Caco-2 (cell line): ENCODE data around the gene CADPS2. TPM values are rescaled to one million over a fixed set of nuclear protein-coding genes. Genes with fewer than 3 reads are reported as not detected.

Experiments used
- BruUV-seq: library from RNA; stranded (reverse); fragments of 400-500 nt; replicated peaks from 2 replicates; lab custom pipeline; 2021; lab: Mats Ljungman, UMichigan
- CTCF ChIA-PET: fragments of 300-600 bp; sonication (Branson Sonifier 250); formaldehyde crosslinking; loops from one replicate; lab custom pipeline; 2022; ENCODE audit warnings: antibody characterized with exemption; lab: Charles Lee
- POLR2A ChIA-PET: fragments of 300-600 bp; sonication (Branson Sonifier 250); formaldehyde crosslinking; loops from one replicate; lab custom pipeline; 2022; ENCODE audit warnings: antibody characterized with exemption; lab: Charles Lee
- DNase-seq, 2 experiments: peaks; one replicate each; pipeline versions ENCODE4 v3.0.0 to v3.0.0-alpha.2; 2020 to 2022
- H3K27me3 ChIP-seq: replicated peaks from 2 replicates; pipeline ENCODE4 v1.6.0; 2011; ENCODE audit warnings: low read length; ENCODE audit not compliant: control insufficient read depth, insufficient read depth
- H3K36me3 ChIP-seq: 2 replicates; pipeline ENCODE4 v1.5.1; 2011; ENCODE audit warnings: low read length; ENCODE audit not compliant: control insufficient read depth, insufficient read depth
- H3K4me1 ChIP-seq: fragments of 250-450 bp; sonication (Bioruptor Pico); 2 replicates; pipeline ENCODE4 v1.5.1; 2020; ENCODE audit warnings: mild to moderate bottlenecking
- H3K4me3 ChIP-seq: 2 replicates; pipeline ENCODE4 v1.5.1; 2011; ENCODE audit warnings: low read depth, mild to moderate bottlenecking, control low read depth, low read length
- H3K9me3 ChIP-seq: fragments of 250-450 bp; sonication (Bioruptor Pico); 2 replicates; pipeline ENCODE4 v1.5.1; 2020; ENCODE audit warnings: mild to moderate bottlenecking, moderate library complexity
- H3K27ac Mint-ChIP-seq: one replicate; pipeline ENCODE4 v1.8.0; 2022; ENCODE audit warnings: mixed read lengths; ENCODE audit not compliant: unreplicated experiment
- H3K27me3 Mint-ChIP-seq: one replicate; pipeline ENCODE4 v1.8.0; 2022; ENCODE audit warnings: mixed read lengths; ENCODE audit not compliant: insufficient read depth, unreplicated experiment
- H3K36me3 Mint-ChIP-seq: one replicate; pipeline ENCODE4 v1.8.0; 2022; ENCODE audit warnings: mild to moderate bottlenecking, mixed read lengths; ENCODE audit not compliant: insufficient read depth, unreplicated experiment
- H3K4me1 Mint-ChIP-seq: one replicate; pipeline ENCODE4 v1.8.0; 2022; ENCODE audit warnings: low read depth, mixed read lengths; ENCODE audit not compliant: unreplicated experiment
- H3K4me3 Mint-ChIP-seq: one replicate; pipeline ENCODE4 v1.8.0; 2022; ENCODE audit warnings: mild to moderate bottlenecking, moderate library complexity, mixed read lengths; ENCODE audit not compliant: unreplicated experiment
- H3K9me3 Mint-ChIP-seq: one replicate; pipeline ENCODE4 v1.8.0; 2022; ENCODE audit warnings: mixed read lengths; ENCODE audit not compliant: unreplicated experiment
- CTCF ChIP-seq, 2 experiments: fragments of 200-600 bp in 1 of 2; IDR thresholded peaks; 1 replicate in 1 of 2; 2 replicates in 1 of 2; pipeline versions ENCODE4 v1.5.1 to v1.8.0; 2011 to 2022; ENCODE audit warnings: antibody characterized with exemption in 1 of 2, control low read depth in 1 of 2, inconsistent platforms in 1 of 2, low read depth in 1 of 2, low read length in 1 of 2, mild to moderate bottlenecking in 1 of 2, moderate library complexity in 1 of 2; ENCODE audit not compliant: insufficient read depth in 1 of 2, severe bottlenecking in 1 of 2, unreplicated experiment in 1 of 2
- intact Hi-C: fragments of 100-400 bp; cut with micrococcal nuclease; formaldehyde crosslinking; loops from one replicate; pipeline ENCODE4 v1.10.0; 2022; ENCODE audit not compliant: unreplicated experiment
- total RNA-seq: library from RNA; stranded (reverse); gene quantifications from 2 replicates; pipeline ENCODE4 v1.2.3, GENCODE V29; 2022

CADPS2 gene
- total RNA-seq, 1 experiment from 2014 or later: 2.7 TPM

DNA sequence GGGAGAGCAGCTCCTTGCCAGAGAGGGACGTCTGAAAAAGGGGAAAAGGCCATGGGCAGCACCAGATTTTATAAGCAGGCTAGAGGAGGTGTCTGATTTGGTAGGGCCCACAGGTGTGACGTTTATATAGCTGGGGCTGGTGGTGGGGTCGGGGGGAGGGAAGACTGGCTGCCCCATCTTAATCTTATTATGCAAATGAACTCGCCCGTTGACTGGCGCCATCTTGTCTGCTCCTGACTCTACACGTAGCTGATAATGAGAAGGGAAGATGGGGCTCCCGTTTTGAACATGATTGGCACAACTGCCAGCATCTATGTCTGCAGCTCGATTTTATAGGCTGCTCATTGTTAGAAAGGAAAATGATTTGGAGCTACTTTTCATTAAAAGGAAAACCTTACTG lies 28.6 kb upstream of the CADPS2 start:
- CTCF ChIA-PET: no interaction called here

GRCh38 chr7:122913608-122914007 lies 27.3 kb upstream of the CADPS2 start:
- Mint-ChIP-seq H3K4me1 (no peaks in the 10 kb centered on the region), H3K4me3 (peak overlapping the region; percentile 3), H3K27me3 (peaks cover 3% of the 10 kb centered on the region), H3K36me3 (no peaks in the 10 kb centered on the region), H3K9me3 (no peaks in the 10 kb centered on the region), H3K27ac (no peak overlapping the region)
- no TSS peak for BruUV-seq
- POLR2A ChIA-PET: no interaction called here
- H3K36me3 ChIP-seq: no peaks in the 10 kb centered on the region
- CTCF ChIA-PET: no interaction called here
- no peak for TF ChIP-seq CTCF (IDR thresholded peaks at IDR 0.05; ENCODE audit: insufficient read depth in 1 of 2, low read depth in 1 of 2, low read length in 1 of 2, severe bottlenecking in 1 of 2, unreplicated experiment in 1 of 2)
- H3K27me3 ChIP-seq: no peaks in the 10 kb centered on the region
- H3K9me3 ChIP-seq: no peaks in the 10 kb centered on the region
- H3K4me3 ChIP-seq: no peak overlapping the region
- intact Hi-C loops: no loop called here
- no peak for DNase-seq
- no peaks in the 10 kb centered on the region for H3K4me1 ChIP-seq

More for the DNA sequence above, 28.6 kb upstream of the CADPS2 start:
- H3K4me1 ChIP-seq: no peaks in the 10 kb centered on the region
- intact Hi-C loops: no loop called here
- no peaks in the 10 kb centered on the region for H3K9me3 ChIP-seq
- no peak overlapping the region for H3K4me3 Mint-ChIP-seq
- H3K27ac Mint-ChIP-seq: no peak overlapping the region
- H3K4me3 ChIP-seq: no peak overlapping the region
- BruUV-seq: no TSS peak
- no peaks in the 10 kb centered on the region for H3K36me3 Mint-ChIP-seq
- no peak for TF ChIP-seq CTCF (IDR thresholded peaks at IDR 0.05; ENCODE audit: insufficient read depth in 1 of 2, low read depth in 1 of 2, low read length in 1 of 2, severe bottlenecking in 1 of 2, unreplicated experiment in 1 of 2)
- H3K9me3 Mint-ChIP-seq: no peaks in the 10 kb centered on the region
- H3K36me3 ChIP-seq: no peaks in the 10 kb centered on the region
- H3K27me3 ChIP-seq: no peaks in the 10 kb centered on the region
- H3K27me3 Mint-ChIP-seq: peaks cover 3% of the 10 kb centered on the region
- no peaks in the 10 kb centered on the region for H3K4me1 Mint-ChIP-seq
- POLR2A ChIA-PET: no interaction called here
- no peak for DNase-seq

- no peak overlapping the region for H3K4me3 Mint-ChIP-seq
- H3K36me3 Mint-ChIP-seq: no peaks in the 10 kb centered on the region
- Histone ChIP-seq H3K27me3 (no peaks in the 10 kb centered on the region), H3K4me1 (no peaks in the 10 kb centered on the region), H3K4me3 (no peak overlapping the region), H3K36me3 (no peaks in the 10 kb centered on the region), H3K9me3 (no peaks in the 10 kb centered on the region)
- peak in 1 of 2 experiments; percentile 10 for DNase-seq
- no TSS peak for BruUV-seq
- no peaks in the 10 kb centered on the region for H3K4me1 Mint-ChIP-seq
- H3K9me3 Mint-ChIP-seq: no peaks in the 10 kb centered on the region
- CTCF ChIA-PET: no interaction called here
- H3K27me3 Mint-ChIP-seq: no peaks in the 10 kb centered on the region
- no peak overlapping the region for H3K27ac Mint-ChIP-seq
- intact Hi-C loops: loop anchor here (2.0 kb wide), 1 partner anchor 252 kb away; no protein-coding TSS in a partner anchor
- peak in 1 of 2 experiments; percentile 22 for TF ChIP-seq CTCF (IDR thresholded peaks at IDR 0.05; ENCODE audit: insufficient read depth in 1 of 2, low read depth in 1 of 2, low read length in 1 of 2, severe bottlenecking in 1 of 2, unreplicated experiment in 1 of 2)
- POLR2A ChIA-PET: no interaction called here
These were observed 16.7 kb upstream of the CADPS2 start for GRCh38 chr7:122902751-122903495.
